ENCODE measurements around the gene APCDD1L.
"Not testable (repeated sequence)": the region's sequence is repeated elsewhere in the genome, so short reads cannot be mapped to it uniquely, and the experiment has no call there.

Gene APCDD1L

GRCh38 chr20:58545565-58546415 is 30.6 kb upstream of the APCDD1L start:
- TF ChIP-seq TARDBP (IDR thresholded peaks at IDR 0.05): no peak
- TF ChIP-seq PKNOX1 (IDR thresholded peaks at IDR 0.05): no peak
- TF ChIP-seq ZNF384 (IDR thresholded peaks at IDR 0.05): no peak
- no peak for TF ChIP-seq FOXA1 (IDR thresholded peaks at IDR 0.05)
- TF ChIP-seq HDGF (IDR thresholded peaks at IDR 0.05; ENCODE audit: borderline replicate concordance): no peak
- TF ChIP-seq FOXM1 (IDR thresholded peaks at IDR 0.05; ENCODE audit: borderline replicate concordance): no peak
- TF ChIP-seq BHLHE40 (IDR thresholded peaks at IDR 0.05; ENCODE audit: borderline replicate concordance): no peak
- no peak for TF ChIP-seq L3MBTL2 (conservative IDR thresholded peaks at IDR 0.05)
- TF ChIP-seq SP1 (IDR thresholded peaks at IDR 0.05): no peak
- TF ChIP-seq CTBP1 (IDR thresholded peaks at IDR 0.05; ENCODE audit: borderline replicate concordance): no peak
- no peak for TF ChIP-seq LEF1 (IDR thresholded peaks at IDR 0.05; ENCODE audit: borderline replicate concordance)
- no peak for TF ChIP-seq ELF4 (IDR thresholded peaks at IDR 0.05)
- TF ChIP-seq NFRKB (IDR thresholded peaks at IDR 0.05): no peak
- no peak for TF ChIP-seq SUZ12 (IDR thresholded peaks at IDR 0.05)
- no peak for TF ChIP-seq FOXK2 (IDR thresholded peaks at IDR 0.05)
- no peak for TF ChIP-seq ARNT (IDR thresholded peaks at IDR 0.05)
- no peak for DNase-seq (ENCODE audit: extremely low spot score)
- POLR2A ChIA-PET: no interaction called here
- CTCF ChIA-PET: no interaction called here

- no peak for DNase-seq (ENCODE audit: extremely low spot score)
- TF ChIP-seq ARNT (IDR thresholded peaks at IDR 0.05) (no peak), BHLHE40 (IDR thresholded peaks at IDR 0.05; ENCODE audit: borderline replicate concordance) (no peak)
- ChIA-PET CTCF (interaction anchor here (0.5 kb wide), 1 partner anchor 957 kb away, joined by 3 read pairs; no protein-coding TSS in a partner anchor), POLR2A (no interaction called here)
These were observed 29.7 kb upstream of the APCDD1L start for GRCh38 chr20:58544891-58545290.

- no peak for DNase-seq (ENCODE audit: extremely low spot score)
- ChIA-PET CTCF (interaction anchor here (0.5 to 0.6 kb wide), 2 partner anchors 315 to 957 kb away, joined by 3 read pairs; no protein-coding TSS in a partner anchor), POLR2A (no interaction called here)
- no peak for TF ChIP-seq SP1 (IDR thresholded peaks at IDR 0.05)
- no peak for TF ChIP-seq ARNT (IDR thresholded peaks at IDR 0.05)
- no peak for TF ChIP-seq LEF1 (IDR thresholded peaks at IDR 0.05; ENCODE audit: borderline replicate concordance)
- TF ChIP-seq CTBP1 (IDR thresholded peaks at IDR 0.05; ENCODE audit: borderline replicate concordance): no peak
- no peak for TF ChIP-seq SUZ12 (IDR thresholded peaks at IDR 0.05)
- no peak for TF ChIP-seq ELF4 (IDR thresholded peaks at IDR 0.05)
- TF ChIP-seq FOXM1 (IDR thresholded peaks at IDR 0.05; ENCODE audit: borderline replicate concordance): no peak
- no peak for TF ChIP-seq BHLHE40 (IDR thresholded peaks at IDR 0.05; ENCODE audit: borderline replicate concordance)
- TF ChIP-seq NFRKB (IDR thresholded peaks at IDR 0.05): no peak
- TF ChIP-seq PKNOX1 (IDR thresholded peaks at IDR 0.05): no peak
- no peak for TF ChIP-seq HDGF (IDR thresholded peaks at IDR 0.05; ENCODE audit: borderline replicate concordance)
- TF ChIP-seq ZNF384 (IDR thresholded peaks at IDR 0.05): no peak
- no peak for TF ChIP-seq FOXK2 (IDR thresholded peaks at IDR 0.05)
- no peak for TF ChIP-seq FOXA1 (IDR thresholded peaks at IDR 0.05)
- TF ChIP-seq TARDBP (IDR thresholded peaks at IDR 0.05): no peak
These were observed 29.1 kb upstream of the APCDD1L start for GRCh38 chr20:58544286-58544685.

GRCh38 chr20:58543274-58543673 is 28.1 kb upstream of the APCDD1L start:
- DNase-seq (ENCODE audit: extremely low spot score): no peak
- ChIA-PET POLR2A (no interaction called here), CTCF (no interaction called here)
- TF ChIP-seq ARNT (IDR thresholded peaks at IDR 0.05) (no peak), FOXM1 (IDR thresholded peaks at IDR 0.05; ENCODE audit: borderline replicate concordance) (no peak), L3MBTL2 (conservative IDR thresholded peaks at IDR 0.05) (no peak), NFRKB (IDR thresholded peaks at IDR 0.05) (no peak), SUZ12 (IDR thresholded peaks at IDR 0.05) (no peak), FOXA1 (IDR thresholded peaks at IDR 0.05) (no peak), CTBP1 (IDR thresholded peaks at IDR 0.05; ENCODE audit: borderline replicate concordance) (no peak), HDGF (IDR thresholded peaks at IDR 0.05; ENCODE audit: borderline replicate concordance) (no peak), BHLHE40 (IDR thresholded peaks at IDR 0.05; ENCODE audit: borderline replicate concordance) (no peak), PKNOX1 (IDR thresholded peaks at IDR 0.05) (no peak), TARDBP (IDR thresholded peaks at IDR 0.05) (no peak), LEF1 (IDR thresholded peaks at IDR 0.05; ENCODE audit: borderline replicate concordance) (no peak), ELF4 (IDR thresholded peaks at IDR 0.05) (no peak), FOXK2 (IDR thresholded peaks at IDR 0.05) (no peak)

- TF ChIP-seq CTBP1 (IDR thresholded peaks at IDR 0.05; ENCODE audit: borderline replicate concordance) (no peak), FOXM1 (IDR thresholded peaks at IDR 0.05; ENCODE audit: borderline replicate concordance) (no peak), ARNT (IDR thresholded peaks at IDR 0.05) (no peak), BHLHE40 (IDR thresholded peaks at IDR 0.05; ENCODE audit: borderline replicate concordance) (no peak), SUZ12 (IDR thresholded peaks at IDR 0.05) (no peak), HDGF (IDR thresholded peaks at IDR 0.05; ENCODE audit: borderline replicate concordance) (no peak), L3MBTL2 (conservative IDR thresholded peaks at IDR 0.05) (no peak), LEF1 (IDR thresholded peaks at IDR 0.05; ENCODE audit: borderline replicate concordance) (no peak), ELF4 (IDR thresholded peaks at IDR 0.05) (no peak), NFRKB (IDR thresholded peaks at IDR 0.05) (no peak), FOXK2 (IDR thresholded peaks at IDR 0.05) (no peak), TARDBP (IDR thresholded peaks at IDR 0.05) (no peak), FOXA1 (IDR thresholded peaks at IDR 0.05) (no peak)
- DNase-seq (ENCODE audit: extremely low spot score): no peak
- POLR2A ChIA-PET: no interaction called here
- CTCF ChIA-PET: no interaction called here
These were observed 27.4 kb upstream of the APCDD1L start for GRCh38 chr20:58542411-58543095.

- POLR2A ChIA-PET; DNase-seq (ENCODE audit: extremely low spot score); CTCF ChIA-PET: not testable (repeated sequence)
These were observed 26.8 kb upstream of the APCDD1L start for GRCh38 chr20:58542034-58542410.
